Measurements from ENCODE around the gene LRMDA.
"Not testable (repeated sequence)": the region's sequence is repeated elsewhere in the genome, so short reads cannot be mapped to it uniquely, and the experiment has no call there.

LRMDA gene

GRCh38 chr10:75592791-75593643 lies 161.6 kb downstream of the LRMDA start:
- DNase-seq = no peak

GRCh38 chr10:75593692-75594556 lies 162.5 kb downstream of the LRMDA start:
- no peak for DNase-seq

- no peak for DNase-seq
Measured at GRCh38 chr10:75596930-75597620, 165.7 kb downstream of the LRMDA start.

GRCh38 chr10:75597773-75598440 lies 166.5 kb downstream of the LRMDA start:
- DNase-seq = no peak

GRCh38 chr10:75598998-75599397 lies 167.6 kb downstream of the LRMDA start:
- no peak for DNase-seq

GRCh38 chr10:75599875-75600648 lies 168.6 kb downstream of the LRMDA start:
- DNase-seq = no peak

GRCh38 chr10:75600833-75601232 lies 169.4 kb downstream of the LRMDA start:
- DNase-seq = no peak

- no peak for DNase-seq
Measured at GRCh38 chr10:75602341-75602740, 170.9 kb downstream of the LRMDA start.

- DNase-seq = no peak
Measured at GRCh38 chr10:75605096-75605495, 173.7 kb downstream of the LRMDA start.

- DNase-seq = not testable (repeated sequence)
Measured at GRCh38 chr10:75605795-75606194, 174.4 kb downstream of the LRMDA start.

- DNase-seq = no peak
Measured at GRCh38 chr10:75606203-75606779, 174.9 kb downstream of the LRMDA start.

GRCh38 chr10:75607576-75607975 lies 176.2 kb downstream of the LRMDA start:
- DNase-seq = no peak

- DNase-seq = no peak
Measured at GRCh38 chr10:75610183-75610582, 178.8 kb downstream of the LRMDA start.

GRCh38 chr10:75611172-75611992 lies 180.0 kb downstream of the LRMDA start:
- DNase-seq = no peak

GRCh38 chr10:75611993-75612372 lies 180.6 kb downstream of the LRMDA start:
- DNase-seq = no peak

- DNase-seq = peak; percentile 92
Measured at GRCh38 chr10:75612904-75613684, 181.7 kb downstream of the LRMDA start.

- peak; percentile 96 for DNase-seq
Measured at GRCh38 chr10:75613685-75614504, 182.5 kb downstream of the LRMDA start.

GRCh38 chr10:75616076-75616475 lies 184.7 kb downstream of the LRMDA start:
- no peak for DNase-seq

Data from fibroblast of skin of abdomen (primary cell).